K562 (cell line): Measurements from ENCODE around the gene TTC33. TPM values are rescaled to one million over a fixed set of nuclear protein-coding genes. Genes with fewer than 3 reads are reported as not detected.

Source experiments
- ATAC-seq: fragments of 200-7000 bp; cut with Tn5 transposase; 3 replicates; pipeline ENCODE4 v1.9.1; 2020; ENCODE audit warnings: moderate library complexity
- BruUV-seq: library from RNA; stranded (reverse); fragments of 400-500 nt; replicated peaks from 2 replicates; lab custom pipeline; 2021; lab: Mats Ljungman, UMichigan
- CTCF ChIA-PET: fragments of 300-600 bp; formaldehyde crosslinking; extraction: SDS; loops from one replicate; lab custom pipeline; 2021; ENCODE audit warnings: low intra/inter-chr PET ratio; lab: Yijun Ruan, JAX
- POLR2A ChIA-PET: fragments of 300-600, 350-650 bp; sonication (Branson Sonifier 250); formaldehyde crosslinking; extraction: SDS; loops from one replicate; lab custom pipeline; 2021; ENCODE audit warnings: antibody characterized with exemption, inconsistent platforms; lab: Yijun Ruan, JAX
- DNase-seq, 4 experiments: peaks; one replicate each; pipeline versions ENCODE4 v3.0.0 to v3.0.0-alpha.2; 2011 to 2018; ENCODE audit warnings: low spot score in 3 of 4, mixed read lengths in 3 of 4; ENCODE audit errors: extremely low read depth in 1 of 4
- FAIRE-seq: peaks from 2 replicates; lab custom pipeline; 2011; peaks lifted over from hg19 to GRCh38; lab: Jason Lieb, UNC
- H2AFZ ChIP-seq: 2 replicates; pipeline ENCODE4 v1.6.0; 2011; ENCODE audit warnings: low read depth, low read length, control low read depth, inconsistent platforms
- H3K27ac ChIP-seq: fragments of 200-600 bp; 3 replicates; pipeline ENCODE4 v1.8.0; 2011; ENCODE audit warnings: low read depth, mild to moderate bottlenecking, control low read depth, inconsistent platforms, low read length, moderate library complexity, mixed read lengths; ENCODE audit errors: extremely low read depth
- H3K27me3 ChIP-seq, 2 experiments: fragments of 300-600 bp in 1 of 2; 2 replicates in 1 of 2; 3 replicates in 1 of 2; pipeline versions ENCODE4 v1.6.0 to v1.8.0; 2011; ENCODE audit warnings: inconsistent platforms in 2 of 2, low read length in 2 of 2, mild to moderate bottlenecking in 1 of 2, mixed read lengths in 1 of 2, moderate library complexity in 1 of 2; ENCODE audit not compliant: control insufficient read depth in 2 of 2, insufficient read depth in 2 of 2
- H3K36me3 ChIP-seq: fragments of 300-600 bp; 3 replicates; pipeline ENCODE4 v1.8.0; 2011; ENCODE audit warnings: mild to moderate bottlenecking, low read length, inconsistent platforms; ENCODE audit not compliant: control insufficient read depth, insufficient read depth
- H3K4me1 ChIP-seq, 2 experiments: fragments of 200-600 bp in 1 of 2; replicated peaks in 1 of 2; 2 replicates in 1 of 2; 3 replicates in 1 of 2; pipeline versions ENCODE4 v1.5.1 to v1.8.0; 2011; ENCODE audit warnings: inconsistent platforms in 2 of 2, low read length in 2 of 2, mild to moderate bottlenecking in 1 of 2, mixed read lengths in 1 of 2, moderate library complexity in 1 of 2; ENCODE audit not compliant: control insufficient read depth in 2 of 2, insufficient read depth in 2 of 2
- H3K4me2 ChIP-seq: 2 replicates; pipeline ENCODE4 v1.6.1; 2011; ENCODE audit warnings: low read length, control low read depth, inconsistent platforms, mixed read lengths; ENCODE audit not compliant: insufficient read depth
- H3K4me3 ChIP-seq: fragments of 200-600 bp; sonication (generic), shearing (Covaris generic); 2 replicates; pipeline ENCODE4 v1.5.1; 2016; ENCODE audit warnings: control low read depth, inconsistent platforms
- H3K79me2 ChIP-seq: fragments of 200-600 bp; 3 replicates; pipeline ENCODE4 v1.8.0; 2011; ENCODE audit warnings: low read length, inconsistent platforms; ENCODE audit not compliant: control insufficient read depth, insufficient read depth
- H3K9ac ChIP-seq, 2 experiments: 2 replicates each; pipeline versions ENCODE4 v1.6.0 to v1.6.1; 2011; ENCODE audit warnings: low read depth in 2 of 2, low read length in 2 of 2, control low read depth in 1 of 2, inconsistent platforms in 1 of 2, mild to moderate bottlenecking in 1 of 2, mixed read lengths in 1 of 2; ENCODE audit not compliant: insufficient read depth in 1 of 2
- H3K9me1 ChIP-seq: one replicate; pipeline ENCODE4 v1.6.0; 2011; ENCODE audit warnings: inconsistent platforms, mild to moderate bottlenecking, low read length, moderate library complexity; ENCODE audit not compliant: control insufficient read depth, insufficient read depth
- H3K9me3 ChIP-seq: replicated peaks from 2 replicates; pipeline ENCODE4 v1.5.1; 2011; ENCODE audit warnings: low read depth, low read length, inconsistent platforms; ENCODE audit not compliant: control insufficient read depth, insufficient read depth
- H4K20me1 ChIP-seq: replicated peaks from 2 replicates; pipeline ENCODE4 v1.6.1; 2011; ENCODE audit warnings: low read length, inconsistent platforms, mixed read lengths; ENCODE audit not compliant: control insufficient read depth, insufficient read depth
- ATF7 ChIP-seq: fragments of 450-650 bp; IDR thresholded peaks from 2 replicates; pipeline ENCODE4 v1.7.1; 2014; ENCODE audit warnings: mild to moderate bottlenecking, moderate library complexity
- FOXA1 ChIP-seq: fragments of 450-650 bp; IDR thresholded peaks from 2 replicates; pipeline ENCODE4 v1.6.1; 2016; ENCODE audit warnings: mild to moderate bottlenecking, borderline replicate concordance
- MYBL2 ChIP-seq, 2 experiments: fragments of 450-650 bp in 1 of 2; sonication (generic) in 1 of 2; formaldehyde crosslinking in 1 of 2; IDR thresholded peaks; 2 replicates each; pipeline versions ENCODE4 v1.6.1 to v1.8.1; 2017 to 2022; ENCODE audit warnings: borderline replicate concordance in 1 of 2, inconsistent platforms in 1 of 2, low read depth in 1 of 2, mild to moderate bottlenecking in 1 of 2, missing genetic modification reagents in 1 of 2, moderate library complexity in 1 of 2
- SNAPC5 ChIP-seq: fragments of 250-450 bp; sonication (Bioruptor Pico); IDR thresholded peaks from 2 replicates; pipeline ENCODE4 v1.8.0; 2021; ENCODE audit warnings: moderate library complexity, mild to moderate bottlenecking, inconsistent platforms
- TAF9B ChIP-seq: fragments of 450-650 bp; IDR thresholded peaks from 2 replicates; pipeline ENCODE4 v1.6.1; 2018; ENCODE audit warnings: mild to moderate bottlenecking; ENCODE audit not compliant: partially characterized antibody
- ZBTB34 ChIP-seq: fragments of 250-450 bp; sonication (Bioruptor Pico); IDR thresholded peaks from 2 replicates; pipeline ENCODE4 v1.8.0; 2021; ENCODE audit warnings: mild to moderate bottlenecking, moderate library complexity
- ZC3H4 ChIP-seq: sonication (generic); formaldehyde crosslinking; IDR thresholded peaks from 2 replicates; pipeline ENCODE4 v1.9.0; 2021; ENCODE audit warnings: missing genetic modification reagents, borderline replicate concordance
- ZNF143 ChIP-seq: sonication (generic); formaldehyde crosslinking; IDR thresholded peaks from 2 replicates; pipeline ENCODE4 v1.9.0; 2022; ENCODE audit warnings: mild to moderate bottlenecking, missing genetic modification reagents
- ZNF184 ChIP-seq: sonication (generic); formaldehyde crosslinking; IDR thresholded peaks from 2 replicates; pipeline ENCODE4 v1.5.0; 2020; ENCODE audit warnings: missing genetic modification reagents
- ZNF280B ChIP-seq: fragments of 250-450 bp; sonication (Bioruptor Pico); IDR thresholded peaks from 2 replicates; pipeline ENCODE4 v1.5.1; 2021; ENCODE audit warnings: mild to moderate bottlenecking
- ZNF699 ChIP-seq: fragments of 250-450 bp; sonication (Bioruptor Pico); IDR thresholded peaks from 2 replicates; pipeline ENCODE4 v1.8.0; 2021; ENCODE audit warnings: mild to moderate bottlenecking, moderate library complexity; ENCODE audit not compliant: insufficient replicate concordance
- WGBS: fragments of 100-300 bp; shearing (Covaris generic); methylation state at CpG from one replicate; pipeline ENCODE4 v1.1.6; 2016; ENCODE audit warnings: low coverage, mixed read lengths; ENCODE audit not compliant: insufficient coverage; ENCODE audit errors: missing lambda C conversion rate; 5-methylcytosine and 5-hydroxymethylcytosine counted together
- in situ Hi-C: fragments of 300-500 bp; cut with MboI; formaldehyde crosslinking; loops from 4 replicates; pipeline ENCODE4 v1.15.0; 2018; ENCODE audit warnings: inconsistent platforms, mixed read lengths
- intact Hi-C: fragments of 100-400 bp; cut with micrococcal nuclease; formaldehyde crosslinking; loops from 2 replicates; pipeline ENCODE4 v1.14.2; 2022
- polyA plus RNA-seq, 8 experiments: library from polyadenylated mRNA; depleted of rRNA in 4 of 8; stranded (reverse) in 5 of 8; unstranded in 3 of 8; fragments of >200 nt; fragmentation: Nextera tagmentation in 2 of 8; fragmentation: Illumina TruSeq in 1 of 8; extraction: Ambion mirVana in 2 of 8; extraction: Trizol in 1 of 8; gene quantifications; 2 replicates each; pipeline versions ENCODE4 v1.2.1 to v1.2.3, GENCODE V29; 2011 to 2014; ENCODE audit warnings: inconsistent platforms in 1 of 8, missing spikeins in 1 of 8
- total RNA-seq, 7 experiments: library from RNA; depleted of rRNA in 6 of 7; stranded (reverse); fragments of >200 nt in 6 of 7; fragmentation: Illumina TruSeq in 2 of 7; extraction: Trizol in 2 of 7; gene quantifications; 2 replicates each; pipeline versions ENCODE4 v1.2.1 to v1.2.3, GENCODE V29; 2011 to 2021; ENCODE audit warnings: low replicate concordance in 1 of 7

The TTC33 gene
- total and polyA plus RNA-seq, 9 of the 15 experiments (the other 6 are each of a cell fraction or from before 2014, with no cell fraction given): 11.5 to 24.9 (median 21.1) TPM

- DNase-seq (no peak), ATAC-seq (no peak), FAIRE-seq (no peak)
- Histone ChIP-seq H3K9ac (no peak overlapping the region), H3K4me2 (no peak overlapping the region), H3K9me1 (no peaks in the 10 kb centered on the region), H3K9me3 (no peaks in the 10 kb centered on the region), H3K27ac (no peak overlapping the region), H2AFZ (no peak overlapping the region), H4K20me1 (no peaks in the 10 kb centered on the region), H3K27me3 (no peaks in the 10 kb centered on the region; a peak in 1 of 5 replicates), H3K4me1 (no peaks in the 10 kb centered on the region), H3K4me3 (no peak overlapping the region), H3K79me2 (no peaks in the 10 kb centered on the region), H3K36me3 (no peaks in the 10 kb centered on the region)
- CTCF ChIA-PET: no interaction called here
- no peak for TF ChIP-seq ZC3H4 (CRISPR knock-in tag)
- no peak for TF ChIP-seq TAF9B
- no peak for TF ChIP-seq ZNF699 (CRISPR knock-in tag)
- no peak for TF ChIP-seq SNAPC5 (CRISPR knock-in tag)
- no peak for TF ChIP-seq ZNF280B (CRISPR knock-in tag)
- TF ChIP-seq MYBL2 (IDR thresholded peaks at IDR 0.05; ENCODE audit: low read depth): no peak
- no peak for TF ChIP-seq MYBL2 (CRISPR knock-in tag; IDR thresholded peaks at IDR 0.05; ENCODE audit: borderline replicate concordance)
- no peak for TF ChIP-seq ZNF143 (CRISPR knock-in tag)
- no peak for TF ChIP-seq ZBTB34 (CRISPR knock-in tag)
- TF ChIP-seq FOXA1: no peak
- TF ChIP-seq ZNF184: no peak
- no peak for TF ChIP-seq ATF7
- 0% methylated on average over 1 of the region's 1 CpG for WGBS
- POLR2A ChIA-PET: no interaction called here
- intact Hi-C loops: no loop called here
- in situ Hi-C loops: no loop called here
- BruUV-seq: no TSS peak
Observed at GRCh38 chr5:40666657-40667056, 89.1 kb downstream of the TTC33 start.
